Fibroblast of lung (primary cell): Measurements from ENCODE around the gene CLIC5. TPM values are rescaled to one million over a fixed set of nuclear protein-coding genes. Genes with fewer than 3 reads are reported as not detected.

Experiments used
- DNase-seq, 2 donors: peaks; one replicate each; pipeline versions ENCODE4 v3.0.0 to v3.0.0-alpha.2; 2010; ENCODE audit warnings: low read depth in 2 of 2
- H2AFZ ChIP-seq: 2 replicates; pipeline ENCODE4 v1.5.1; 2012; ENCODE audit warnings: low read length, control low read depth, inconsistent platforms
- H3K27ac ChIP-seq: 2 replicates; pipeline ENCODE4 v1.5.1; 2011; ENCODE audit warnings: low read length, control low read depth; ENCODE audit not compliant: insufficient read depth
- H3K27me3 ChIP-seq: 2 replicates; pipeline ENCODE4 v1.5.1; 2011; ENCODE audit warnings: mild to moderate bottlenecking, low read length; ENCODE audit not compliant: control insufficient read depth, insufficient read depth
- H3K36me3 ChIP-seq: 2 replicates; pipeline ENCODE4 v1.5.1; 2011; ENCODE audit warnings: low read length; ENCODE audit not compliant: control insufficient read depth, insufficient read depth
- H3K4me1 ChIP-seq: 2 replicates; pipeline ENCODE4 v1.5.1; 2011; ENCODE audit warnings: low read length; ENCODE audit not compliant: control insufficient read depth, insufficient read depth; ENCODE audit errors: extremely low read depth
- H3K4me2 ChIP-seq: 2 replicates; pipeline ENCODE4 v1.5.1; 2011; ENCODE audit warnings: low read length, control low read depth; ENCODE audit not compliant: insufficient read depth; ENCODE audit errors: extremely low read depth
- H3K4me3 ChIP-seq, 4 experiments: fragments of 200-600 bp in 1 of 4; sonication (generic) in 1 of 4; replicated peaks in 1 of 4; 2 replicates each; pipeline ENCODE4 v1.5.1; 2011 to 2016; ENCODE audit warnings: low read length in 4 of 4, low read depth in 3 of 4, mild to moderate bottlenecking in 3 of 4, control low read depth in 2 of 4, inconsistent platforms in 1 of 4, mixed read lengths in 1 of 4; ENCODE audit not compliant: insufficient read depth in 1 of 4; ENCODE audit errors: control extremely low read depth in 1 of 4
- H3K79me2 ChIP-seq: 2 replicates; pipeline ENCODE4 v1.5.1; 2012; ENCODE audit warnings: mild to moderate bottlenecking, low read length, inconsistent platforms; ENCODE audit not compliant: control insufficient read depth, insufficient read depth
- H3K9ac ChIP-seq: 2 replicates; pipeline ENCODE4 v1.5.1; 2011; ENCODE audit warnings: mild to moderate bottlenecking, low read length, control low read depth; ENCODE audit not compliant: insufficient read depth
- H3K9me3 ChIP-seq: 2 replicates; pipeline ENCODE4 v1.5.1; 2012; ENCODE audit warnings: low read depth, low read length; ENCODE audit not compliant: control insufficient read depth, insufficient read depth
- H4K20me1 ChIP-seq: 2 replicates; pipeline ENCODE4 v1.5.1; 2011; ENCODE audit warnings: low read length; ENCODE audit not compliant: control insufficient read depth, insufficient read depth; ENCODE audit errors: extremely low read depth
- EZH2 ChIP-seq: IDR thresholded peaks from 2 replicates; pipeline ENCODE4 v1.5.1; 2012; ENCODE audit warnings: low read length, control low read depth, mild to moderate bottlenecking; ENCODE audit errors: missing control alignments
- polyA plus RNA-seq, 2 donors: library from polyadenylated mRNA; depleted of rRNA in 1 of 2; stranded (reverse) in 1 of 2; unstranded in 1 of 2; fragments of >200 nt; gene quantifications; 2 replicates each; pipeline ENCODE4 v1.2.1, GENCODE V29; 2011 to 2012; ENCODE audit warnings: missing spikeins in 1 of 2
- total RNA-seq: library from RNA; depleted of rRNA; stranded (reverse); fragments of >200 nt; gene quantifications from 2 replicates; pipeline ENCODE4 v1.2.1, GENCODE V29; 2014
- TF ChIP-seq, protein P1 (sequence below), 2 donors: IDR thresholded peaks in 1 of 2; conservative IDR thresholded peaks in 1 of 2; 1 replicate in 1 of 2; 2 replicates in 1 of 2; pipeline ENCODE4 v1.5.1; 2011 to 2012; ENCODE audit warnings: low read length in 2 of 2, control low read depth in 1 of 2, inconsistent platforms in 1 of 2, low read depth in 1 of 2, mild to moderate bottlenecking in 1 of 2

The CLIC5 gene
- total and polyA plus RNA-seq, 2 donors (not counting 1 experiment from before 2014, with no cell fraction given), result 0.03 TPM; not detected in 1

DNA sequence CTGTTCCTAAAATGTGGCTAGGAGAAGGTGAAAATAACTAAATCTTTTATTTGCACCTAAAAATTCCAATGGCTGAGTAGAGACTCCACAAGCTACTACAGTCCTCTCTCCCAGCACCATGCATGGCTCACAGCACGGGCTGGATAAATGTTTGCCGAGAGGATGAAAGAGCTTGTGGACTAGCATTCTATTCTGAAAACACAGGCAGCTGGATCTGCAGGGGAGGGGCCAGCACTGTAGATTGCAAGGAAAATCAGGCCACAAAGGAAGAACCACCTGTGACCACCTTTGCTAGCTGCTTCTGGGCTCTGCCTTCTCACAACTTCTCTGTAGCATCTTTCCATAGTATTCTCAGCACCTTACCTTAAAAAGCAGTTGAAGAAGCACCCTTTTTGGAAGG is 46.6 kb downstream of the CLIC5 start:
- H3K9ac ChIP-seq, result no peak overlapping the region
- H3K4me2 ChIP-seq, result no peak overlapping the region
- H3K4me1 ChIP-seq, result no peaks in the 10 kb centered on the region
- H3K4me3 ChIP-seq, result no peak overlapping the region
- no peaks in the 10 kb centered on the region for H3K9me3 ChIP-seq
- no peak for DNase-seq
- H4K20me1 ChIP-seq, result no peaks in the 10 kb centered on the region
- no peaks in the 10 kb centered on the region for H3K79me2 ChIP-seq
- H3K27me3 ChIP-seq, result no peaks in the 10 kb centered on the region
- no peak for TF ChIP-seq EZH2
- TF ChIP-seq, protein P1, sequence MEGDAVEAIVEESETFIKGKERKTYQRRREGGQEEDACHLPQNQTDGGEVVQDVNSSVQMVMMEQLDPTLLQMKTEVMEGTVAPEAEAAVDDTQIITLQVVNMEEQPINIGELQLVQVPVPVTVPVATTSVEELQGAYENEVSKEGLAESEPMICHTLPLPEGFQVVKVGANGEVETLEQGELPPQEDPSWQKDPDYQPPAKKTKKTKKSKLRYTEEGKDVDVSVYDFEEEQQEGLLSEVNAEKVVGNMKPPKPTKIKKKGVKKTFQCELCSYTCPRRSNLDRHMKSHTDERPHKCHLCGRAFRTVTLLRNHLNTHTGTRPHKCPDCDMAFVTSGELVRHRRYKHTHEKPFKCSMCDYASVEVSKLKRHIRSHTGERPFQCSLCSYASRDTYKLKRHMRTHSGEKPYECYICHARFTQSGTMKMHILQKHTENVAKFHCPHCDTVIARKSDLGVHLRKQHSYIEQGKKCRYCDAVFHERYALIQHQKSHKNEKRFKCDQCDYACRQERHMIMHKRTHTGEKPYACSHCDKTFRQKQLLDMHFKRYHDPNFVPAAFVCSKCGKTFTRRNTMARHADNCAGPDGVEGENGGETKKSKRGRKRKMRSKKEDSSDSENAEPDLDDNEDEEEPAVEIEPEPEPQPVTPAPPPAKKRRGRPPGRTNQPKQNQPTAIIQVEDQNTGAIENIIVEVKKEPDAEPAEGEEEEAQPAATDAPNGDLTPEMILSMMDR (conservative IDR thresholded peaks at IDR 0.05 in 1 of 2, IDR thresholded peaks at IDR 0.05 in 1 of 2; ENCODE audit: low read depth in 1 of 2, low read length in 2 of 2), result no peak
- H2AFZ ChIP-seq, result no peak overlapping the region
- H3K36me3 ChIP-seq, result no peaks in the 10 kb centered on the region
- no peak overlapping the region for H3K27ac ChIP-seq

DNA sequence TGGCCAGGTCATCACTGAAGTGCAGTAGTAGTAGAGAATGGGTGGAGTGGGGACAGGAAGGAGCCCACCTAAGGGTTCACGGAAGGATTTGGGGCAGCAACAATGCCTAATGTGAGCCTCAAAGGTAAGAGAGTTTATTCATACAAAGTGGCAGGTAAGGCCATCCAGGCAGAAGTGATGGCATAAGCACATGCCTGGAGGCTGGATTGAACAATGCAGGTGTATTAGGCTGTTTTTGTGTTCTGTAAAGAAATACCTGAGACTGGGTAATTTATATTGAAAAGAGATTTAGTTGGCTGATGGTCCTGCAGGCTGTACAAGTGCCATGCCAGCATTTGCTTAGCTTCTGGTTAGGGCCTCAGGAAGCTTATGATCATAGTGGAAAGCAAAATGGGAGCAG is 48.3 kb downstream of the CLIC5 start:
- DNase-seq, result no peak
- Histone ChIP-seq H3K4me3 (no peak overlapping the region), H3K9ac (no peak overlapping the region), H3K27ac (no peak overlapping the region), H3K36me3 (no peaks in the 10 kb centered on the region), H2AFZ (no peak overlapping the region), H3K79me2 (no peaks in the 10 kb centered on the region), H3K9me3 (no peaks in the 10 kb centered on the region), H3K4me2 (no peak overlapping the region), H4K20me1 (no peaks in the 10 kb centered on the region), H3K27me3 (no peaks in the 10 kb centered on the region), H3K4me1 (no peaks in the 10 kb centered on the region)
- TF ChIP-seq EZH2, result no peak
- TF ChIP-seq, protein P1 (conservative IDR thresholded peaks at IDR 0.05 in 1 of 2, IDR thresholded peaks at IDR 0.05 in 1 of 2; ENCODE audit: low read depth in 1 of 2, low read length in 2 of 2), result no peak

DNA sequence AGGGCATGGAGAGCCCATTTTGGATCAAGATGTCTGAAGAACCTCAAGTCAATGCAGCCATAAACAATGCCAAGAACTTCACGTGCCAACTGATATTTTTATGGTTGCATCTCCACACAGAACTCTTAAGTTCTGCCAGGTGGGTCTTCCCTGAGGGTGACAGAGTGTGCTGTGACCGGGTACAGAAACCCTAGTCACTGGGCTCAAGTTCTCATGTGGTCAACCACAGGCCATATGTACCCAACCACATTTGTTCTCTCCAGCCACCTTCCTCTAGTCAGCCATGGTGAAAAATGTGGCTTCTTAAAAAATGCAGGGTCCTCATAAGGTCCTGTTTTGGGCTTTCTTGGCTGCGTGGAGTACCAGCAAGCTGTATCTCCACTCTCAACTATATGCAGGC is 48.9 kb downstream of the CLIC5 start:
- H4K20me1 ChIP-seq, result no peaks in the 10 kb centered on the region
- H3K36me3 ChIP-seq, result no peaks in the 10 kb centered on the region
- no peak for DNase-seq
- H3K9ac ChIP-seq, result no peak overlapping the region
- no peaks in the 10 kb centered on the region for H3K4me1 ChIP-seq
- H3K9me3 ChIP-seq, result no peaks in the 10 kb centered on the region
- no peak overlapping the region for H3K4me2 ChIP-seq
- TF ChIP-seq EZH2, result no peak
- TF ChIP-seq, protein P1 (conservative IDR thresholded peaks at IDR 0.05 in 1 of 2, IDR thresholded peaks at IDR 0.05 in 1 of 2; ENCODE audit: low read depth in 1 of 2, low read length in 2 of 2), result no peak
- H2AFZ ChIP-seq, result no peak overlapping the region
- H3K27me3 ChIP-seq, result no peaks in the 10 kb centered on the region
- no peaks in the 10 kb centered on the region for H3K79me2 ChIP-seq
- no peak overlapping the region for H3K27ac ChIP-seq
- no peak overlapping the region for H3K4me3 ChIP-seq
